Stimulated activated CD8-positive, alpha-beta memory T cell treated with anti-CD3 and anti-CD28 coated beads, Interleukin-15, amount 100 ng/mL, for 4 hours (primary cell): ENCODE measurements around the gene SYCP2.
"Not testable (repeated sequence)": the region's sequence is repeated elsewhere in the genome, so short reads cannot be mapped to it uniquely, and the experiment has no call there.

ENCODE experiments used
- DNase-seq, 2 donors: peaks; one replicate each; pipeline ENCODE4 v3.0.0-alpha.2; 2020; ENCODE audit warnings: low read depth in 2 of 2

The SYCP2 gene

GRCh38 chr20:59902470-59902869 lies 31.0 kb downstream of the SYCP2 start:
- no peak for DNase-seq

GRCh38 chr20:59895908-59896307 lies 37.5 kb downstream of the SYCP2 start:
- no peak for DNase-seq

GRCh38 chr20:59891581-59891980 lies 41.9 kb downstream of the SYCP2 start:
- no peak for DNase-seq

- not testable (repeated sequence) for DNase-seq
These were observed 43.4 kb downstream of the SYCP2 start for GRCh38 chr20:59890035-59890434.

- DNase-seq: no peak
These were observed 45.4 kb downstream of the SYCP2 start for GRCh38 chr20:59888050-59888449.

GRCh38 chr20:59884494-59884893 lies 48.9 kb downstream of the SYCP2 start:
- DNase-seq: no peak

GRCh38 chr20:59880198-59880597 lies 53.2 kb downstream of the SYCP2 start:
- DNase-seq: no peak

- DNase-seq: no peak
These were observed 60.0 kb downstream of the SYCP2 start for GRCh38 chr20:59873409-59873808.

- no peak for DNase-seq
These were observed 62.3 kb downstream of the SYCP2 start for GRCh38 chr20:59871096-59871495.

- no peak for DNase-seq
These were observed 67.1 kb downstream of the SYCP2 start for GRCh38 chr20:59866338-59866737.

GRCh38 chr20:59864726-59865125 lies 68.7 kb downstream of the SYCP2 start:
- DNase-seq: no peak

GRCh38 chr20:59863058-59863457 lies 70.4 kb downstream of the SYCP2 start:
- no peak for DNase-seq

GRCh38 chr20:59861401-59861800 lies 72.0 kb downstream of the SYCP2 start:
- DNase-seq: no peak

- DNase-seq: no peak
These were observed 75.0 kb downstream of the SYCP2 start for GRCh38 chr20:59858425-59858824.

- no peak for DNase-seq
These were observed 75.5 kb downstream of the SYCP2 start for GRCh38 chr20:59857966-59858365.

GRCh38 chr20:59856941-59857340 lies 76.5 kb downstream of the SYCP2 start:
- DNase-seq: not testable (repeated sequence)

GRCh38 chr20:59856526-59856925 lies 76.9 kb downstream of the SYCP2 start:
- not testable (repeated sequence) for DNase-seq

GRCh38 chr20:59850018-59850641 lies 83.3 kb downstream of the SYCP2 start:
- DNase-seq: no peak

GRCh38 chr20:59848182-59848581 lies 85.3 kb downstream of the SYCP2 start:
- DNase-seq: no peak

- DNase-seq: no peak
These were observed 88.0 kb downstream of the SYCP2 start for GRCh38 chr20:59845472-59845871.

- no peak for DNase-seq
These were observed 94.0 kb downstream of the SYCP2 start for GRCh38 chr20:59839400-59839799.

GRCh38 chr20:59837623-59838394 lies 95.6 kb downstream of the SYCP2 start:
- DNase-seq: no peak

- no peak for DNase-seq
These were observed 96.7 kb downstream of the SYCP2 start for GRCh38 chr20:59836767-59837166.
